Caco-2 (cell line): ENCODE results near the gene TPRA1. TPM values are rescaled to one million over a fixed set of nuclear protein-coding genes. Genes with fewer than 3 reads are reported as not detected.

Experiments
- Bru-seq: library from RNA; stranded (reverse); fragments of 400-500 nt; gene quantifications from one replicate; lab custom pipeline; 2021; lab: Mats Ljungman, UMichigan
- BruChase-seq, 2 experiments: library from RNA; stranded (reverse); fragments of 400-500 nt; gene quantifications; one replicate each; lab custom pipeline; 2021; lab: Mats Ljungman, UMichigan
- BruUV-seq: library from RNA; stranded (reverse); fragments of 400-500 nt; replicated peaks from 2 replicates; lab custom pipeline; 2021; lab: Mats Ljungman, UMichigan
- CTCF ChIA-PET: fragments of 300-600 bp; sonication (Branson Sonifier 250); formaldehyde crosslinking; loops from one replicate; lab custom pipeline; 2022; ENCODE audit warnings: antibody characterized with exemption; lab: Charles Lee
- POLR2A ChIA-PET: fragments of 300-600 bp; sonication (Branson Sonifier 250); formaldehyde crosslinking; loops from one replicate; lab custom pipeline; 2022; ENCODE audit warnings: antibody characterized with exemption; lab: Charles Lee
- DNase-seq, 2 experiments: peaks; one replicate each; pipeline versions ENCODE4 v3.0.0 to v3.0.0-alpha.2; 2020 to 2022
- H3K27me3 ChIP-seq: replicated peaks from 2 replicates; pipeline ENCODE4 v1.6.0; 2011; ENCODE audit warnings: low read length; ENCODE audit not compliant: control insufficient read depth, insufficient read depth
- H3K36me3 ChIP-seq: 2 replicates; pipeline ENCODE4 v1.5.1; 2011; ENCODE audit warnings: low read length; ENCODE audit not compliant: control insufficient read depth, insufficient read depth
- H3K4me1 ChIP-seq: fragments of 250-450 bp; sonication (Bioruptor Pico); 2 replicates; pipeline ENCODE4 v1.5.1; 2020; ENCODE audit warnings: mild to moderate bottlenecking
- H3K4me3 ChIP-seq: 2 replicates; pipeline ENCODE4 v1.5.1; 2011; ENCODE audit warnings: low read depth, mild to moderate bottlenecking, control low read depth, low read length
- H3K9me3 ChIP-seq: fragments of 250-450 bp; sonication (Bioruptor Pico); 2 replicates; pipeline ENCODE4 v1.5.1; 2020; ENCODE audit warnings: mild to moderate bottlenecking, moderate library complexity
- H3K27ac Mint-ChIP-seq: one replicate; pipeline ENCODE4 v1.8.0; 2022; ENCODE audit warnings: mixed read lengths; ENCODE audit not compliant: unreplicated experiment
- H3K27me3 Mint-ChIP-seq: one replicate; pipeline ENCODE4 v1.8.0; 2022; ENCODE audit warnings: mixed read lengths; ENCODE audit not compliant: insufficient read depth, unreplicated experiment
- H3K36me3 Mint-ChIP-seq: one replicate; pipeline ENCODE4 v1.8.0; 2022; ENCODE audit warnings: mild to moderate bottlenecking, mixed read lengths; ENCODE audit not compliant: insufficient read depth, unreplicated experiment
- H3K4me1 Mint-ChIP-seq: one replicate; pipeline ENCODE4 v1.8.0; 2022; ENCODE audit warnings: low read depth, mixed read lengths; ENCODE audit not compliant: unreplicated experiment
- H3K4me3 Mint-ChIP-seq: one replicate; pipeline ENCODE4 v1.8.0; 2022; ENCODE audit warnings: mild to moderate bottlenecking, moderate library complexity, mixed read lengths; ENCODE audit not compliant: unreplicated experiment
- H3K9me3 Mint-ChIP-seq: one replicate; pipeline ENCODE4 v1.8.0; 2022; ENCODE audit warnings: mixed read lengths; ENCODE audit not compliant: unreplicated experiment
- CTCF ChIP-seq, 2 experiments: fragments of 200-600 bp in 1 of 2; IDR thresholded peaks; 1 replicate in 1 of 2; 2 replicates in 1 of 2; pipeline versions ENCODE4 v1.5.1 to v1.8.0; 2011 to 2022; ENCODE audit warnings: antibody characterized with exemption in 1 of 2, control low read depth in 1 of 2, inconsistent platforms in 1 of 2, low read depth in 1 of 2, low read length in 1 of 2, mild to moderate bottlenecking in 1 of 2, moderate library complexity in 1 of 2; ENCODE audit not compliant: insufficient read depth in 1 of 2, severe bottlenecking in 1 of 2, unreplicated experiment in 1 of 2
- intact Hi-C: fragments of 100-400 bp; cut with micrococcal nuclease; formaldehyde crosslinking; loops from one replicate; pipeline ENCODE4 v1.10.0; 2022; ENCODE audit not compliant: unreplicated experiment
- long read RNA-seq: library from polyadenylated mRNA; stranded (forward); transcript quantifications from one replicate; pipeline ENCODE4 v2.0.0, GENCODE V29; 2022
- total RNA-seq: library from RNA; stranded (reverse); gene quantifications from 2 replicates; pipeline ENCODE4 v1.2.3, GENCODE V29; 2022

The TPRA1 gene
- 34.5 and 36.8 TPM in 2 replicates for total RNA-seq
- Bru-seq, nascent RNA = percentile 59 among the genes with signal in this experiment
- percentile 64 among the genes with signal in this experiment for BruChase-seq, experiment 1, labeled RNA remaining after a 2-hour chase
- BruChase-seq, experiment 2, labeled RNA remaining after a 6-hour chase = percentile 65 among the genes with signal in this experiment
- long read RNA-seq, transcript TPRA1-202 (11 exons, 1,933 nt) = major isoform, 45 of 96 reads
- long read RNA-seq, partial matches to known transcripts = 4 of 96 reads
- long read RNA-seq, other reads (novel, unspliced or antisense) = 41 of 96 reads

- Mint-ChIP-seq H3K9me3 (no peaks in the 10 kb centered on the region), H3K36me3 (peaks cover 13% of the 10 kb centered on the region), H3K4me1 (peaks cover 26% of the 10 kb centered on the region), H3K4me3 (peak within 1 kb of the TSS; percentile 87), H3K27ac (peak within 1 kb of the TSS; percentile 90), H3K27me3 (no peaks in the 10 kb centered on the region)
- H3K9me3 ChIP-seq = no peaks in the 10 kb centered on the region
- peak in 1 of 2 experiments; percentile 34 for TF ChIP-seq CTCF (IDR thresholded peaks at IDR 0.05; ENCODE audit: insufficient read depth in 1 of 2, low read depth in 1 of 2, low read length in 1 of 2, severe bottlenecking in 1 of 2, unreplicated experiment in 1 of 2)
- no peaks in the 10 kb centered on the region for H3K36me3 ChIP-seq
- CTCF ChIA-PET = interaction anchor here (0.6 to 1.6 kb wide), 7 partner anchors 16 to 1655 kb away, joined by 3 to 12 read pairs (median 4); partner anchors contain the start of gene PODXL2
- TSS peak; percentile 79 for BruUV-seq
- H3K27me3 ChIP-seq = no peaks in the 10 kb centered on the region
- peaks cover 19% of the 10 kb centered on the region for H3K4me1 ChIP-seq
- intact Hi-C loops = loop anchor here (2.0 to 10.0 kb wide), 3 partner anchors 38 to 381 kb away; partner anchors contain the start of genes ABTB1 and PODXL2
- peak; percentile 94 to 96 for DNase-seq
- POLR2A ChIA-PET = interaction anchor here (0.6 to 0.9 kb wide), 3 partner anchors 9 to 580 kb away, joined by 3 to 5 read pairs (median 4); no protein-coding TSS in a partner anchor
- H3K4me3 ChIP-seq = peak within 1 kb of the TSS; percentile 88
These were observed at the start of gene TPRA1 for GRCh38 chr3:127590593-127591465. Gene TPRA1, minus strand, starts transcription at chr3:127590733. Its CDS starts 10,587 bp downstream, at chr3:127580146.

DNA sequence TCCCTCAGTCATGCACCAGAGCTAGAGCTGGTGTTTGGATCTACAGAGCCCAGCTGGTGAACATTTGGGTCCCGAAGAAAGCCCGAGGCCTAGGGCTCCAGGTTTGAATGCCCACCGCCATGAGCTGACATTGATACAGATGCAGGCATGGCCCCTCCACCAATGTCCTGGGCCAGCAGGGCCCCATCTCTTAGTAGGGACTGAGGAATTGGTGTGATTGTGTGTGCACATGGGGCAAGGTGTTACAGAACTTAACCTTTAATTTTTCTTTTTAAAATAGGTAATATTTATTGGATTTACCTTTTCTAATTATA lies 49.5 kb upstream of the TPRA1 start:
- no TSS peak for BruUV-seq
- Mint-ChIP-seq H3K36me3 (peaks cover 6% of the 10 kb centered on the region), H3K9me3 (no peaks in the 10 kb centered on the region), H3K27ac (no peak overlapping the region), H3K4me1 (no peaks in the 10 kb centered on the region), H3K4me3 (no peak overlapping the region), H3K27me3 (no peaks in the 10 kb centered on the region)
- H3K9me3 ChIP-seq = no peaks in the 10 kb centered on the region
- no peaks in the 10 kb centered on the region; the same call in none of the 2 replicates for H3K36me3 ChIP-seq
- H3K4me1 ChIP-seq = no peaks in the 10 kb centered on the region
- H3K4me3 ChIP-seq = no peak overlapping the region
- intact Hi-C loops = no loop called here
- DNase-seq = no peak
- TF ChIP-seq CTCF (IDR thresholded peaks at IDR 0.05; ENCODE audit: insufficient read depth in 1 of 2, low read depth in 1 of 2, low read length in 1 of 2, severe bottlenecking in 1 of 2, unreplicated experiment in 1 of 2) = no peak
- ChIA-PET CTCF (no interaction called here), POLR2A (interaction anchor here (0.6 kb wide), 1 partner anchor 145 kb away, joined by 3 read pairs; no protein-coding TSS in a partner anchor)
- no peaks in the 10 kb centered on the region for H3K27me3 ChIP-seq
